DND-41 (cell line): ENCODE data around the gene SELENBP1.
A peak's percentile ranks its signal among the peaks of the same experiment; 100 is the strongest.

Experiments used
- ATAC-seq: fragments of 200-7000 bp; cut with Tn5 transposase; 3 replicates; pipeline ENCODE4 v1.9.1; 2021; ENCODE audit warnings: low read depth; ENCODE audit not compliant: insufficient read depth
- DNase-seq: peaks from one replicate; pipeline ENCODE4 v3.0.0-alpha.2; 2020
- H2AFZ ChIP-seq: 2 replicates; pipeline ENCODE4 v1.6.0; 2012; ENCODE audit warnings: low read depth, low read length
- H3K27ac ChIP-seq: 2 replicates; pipeline ENCODE4 v1.5.1; 2012; ENCODE audit warnings: low read length, inconsistent platforms
- H3K27me3 ChIP-seq: fragments of 200-600 bp; sonication (generic); 2 replicates; pipeline ENCODE4 v1.6.0; 2012; ENCODE audit warnings: low read length, mild to moderate bottlenecking, inconsistent platforms; ENCODE audit not compliant: insufficient read depth, poor library complexity
- H3K36me3 ChIP-seq: 2 replicates; pipeline ENCODE4 v1.5.1; 2012; ENCODE audit warnings: low read length, inconsistent platforms; ENCODE audit not compliant: insufficient read depth
- H3K4me1 ChIP-seq: 2 replicates; pipeline ENCODE4 v1.5.1; 2012; ENCODE audit warnings: mild to moderate bottlenecking, low read length; ENCODE audit not compliant: insufficient read depth
- H3K4me2 ChIP-seq: 2 replicates; pipeline ENCODE4 v1.6.0; 2012; ENCODE audit warnings: mild to moderate bottlenecking, moderate library complexity, low read length, inconsistent platforms; ENCODE audit not compliant: insufficient read depth
- H3K4me3 ChIP-seq, 2 experiments: fragments of 200-600 bp in 1 of 2; shearing (Covaris generic) in 1 of 2; 2 replicates each; pipeline ENCODE4 v1.5.1; 2012 to 2016; ENCODE audit warnings: inconsistent platforms in 2 of 2, low read length in 2 of 2, mild to moderate bottlenecking in 2 of 2, low read depth in 1 of 2, moderate library complexity in 1 of 2
- H3K79me2 ChIP-seq: 2 replicates; pipeline ENCODE4 v1.6.0; 2012; ENCODE audit warnings: low read length, inconsistent platforms; ENCODE audit not compliant: insufficient read depth
- H3K9ac ChIP-seq: 2 replicates; pipeline ENCODE4 v1.6.0; 2012; ENCODE audit warnings: low read depth, mild to moderate bottlenecking, inconsistent platforms, low read length, moderate library complexity
- H3K9me3 ChIP-seq: 2 replicates; pipeline ENCODE4 v1.5.1; 2012; ENCODE audit warnings: low read length, moderate library complexity, mild to moderate bottlenecking, inconsistent platforms; ENCODE audit not compliant: insufficient read depth, severe bottlenecking
- H4K20me1 ChIP-seq: 2 replicates; pipeline ENCODE4 v1.6.0; 2012; ENCODE audit warnings: low read length; ENCODE audit not compliant: insufficient read depth
- CTCF ChIP-seq: IDR thresholded peaks from 2 replicates; pipeline ENCODE4 v1.5.1; 2012; ENCODE audit warnings: borderline replicate concordance, low read length, moderate library complexity, mild to moderate bottlenecking; ENCODE audit not compliant: poor library complexity, severe bottlenecking; ENCODE audit errors: extremely low read depth
- EZH2 ChIP-seq: IDR thresholded peaks from 3 replicates; pipeline ENCODE4 v1.6.1; 2012; ENCODE audit warnings: borderline replicate concordance, low read depth, mild to moderate bottlenecking, moderate library complexity, low read length, inconsistent platforms; ENCODE audit not compliant: severe bottlenecking

The SELENBP1 gene

GRCh38 chr1:151336556-151336955 lies 35.9 kb downstream of the SELENBP1 start:
- Histone ChIP-seq H4K20me1 (no peaks in the 10 kb centered on the region), H3K9me3 (no peaks in the 10 kb centered on the region), H3K27ac (no peak overlapping the region), H3K27me3 (no peaks in the 10 kb centered on the region), H3K4me2 (no peak overlapping the region), H3K36me3 (peaks cover 4% of the 10 kb centered on the region; the same call in 1 of the 2 replicates), H3K4me3 (no peak overlapping the region), H3K9ac (no peak overlapping the region), H2AFZ (no peak overlapping the region), H3K79me2 (no peaks in the 10 kb centered on the region), H3K4me1 (peaks cover 2% of the 10 kb centered on the region; the same call in 1 of the 2 replicates)
- TF ChIP-seq EZH2 (no peak), CTCF (no peak)
- DNase-seq: no peak
- no peak for ATAC-seq

- Histone ChIP-seq H3K4me3 (no peak overlapping the region), H3K9me3 (no peaks in the 10 kb centered on the region), H3K36me3 (no peaks in the 10 kb centered on the region), H4K20me1 (no peaks in the 10 kb centered on the region), H2AFZ (no peak overlapping the region), H3K27ac (no peak overlapping the region), H3K79me2 (no peaks in the 10 kb centered on the region), H3K27me3 (no peaks in the 10 kb centered on the region), H3K4me1 (no peaks in the 10 kb centered on the region), H3K4me2 (no peak overlapping the region), H3K9ac (no peak overlapping the region)
- ATAC-seq (no peak), DNase-seq (no peak)
- TF ChIP-seq EZH2: no peak
- no peak for TF ChIP-seq CTCF
These were observed 37.7 kb downstream of the SELENBP1 start for GRCh38 chr1:151334822-151335221.

GRCh38 chr1:151327903-151328674 lies 44.4 kb downstream of the SELENBP1 start:
- peak overlapping the region; percentile 89 for H3K27ac ChIP-seq
- H3K36me3 ChIP-seq: peaks cover 22% of the 10 kb centered on the region
- H3K27me3 ChIP-seq: no peaks in the 10 kb centered on the region
- H3K4me2 ChIP-seq: peak overlapping the region; percentile 88
- H3K4me3 ChIP-seq: peak overlapping the region; percentile 55 to 66; a peak in 3 of 4 replicates
- H2AFZ ChIP-seq: peak overlapping the region; percentile 86
- H3K79me2 ChIP-seq: peaks cover 31% of the 10 kb centered on the region
- no peak for TF ChIP-seq CTCF
- no peak for TF ChIP-seq EZH2
- peak overlapping the region; percentile 78 for H3K9ac ChIP-seq
- H4K20me1 ChIP-seq: peaks cover 6% of the 10 kb centered on the region; the same call in 1 of the 2 replicates
- ATAC-seq (peak; percentile 5; the same call in 1 of the 3 replicates), DNase-seq (no peak)
- H3K9me3 ChIP-seq: no peaks in the 10 kb centered on the region
- peaks cover 27% of the 10 kb centered on the region for H3K4me1 ChIP-seq
